DOHH2 (cell line): ENCODE data around the gene ACTRT3.

ENCODE experiments used
- H3F3A ChIP-seq: fragments of 200-600 bp; sonication (generic), shearing (Covaris generic); 2 replicates; pipeline ENCODE4 v1.6.0; 2016; ENCODE audit warnings: antibody characterized with exemption, mild to moderate bottlenecking; ENCODE audit not compliant: control insufficient read depth, insufficient read depth
- H3K27ac ChIP-seq: fragments of 200-600 bp; sonication (generic); 2 replicates; pipeline ENCODE4 v1.5.1; 2014; ENCODE audit warnings: low read depth, mild to moderate bottlenecking, low read length, moderate library complexity
- H3K27me3 ChIP-seq: fragments of 200-600 bp; sonication (generic); 2 replicates; pipeline ENCODE4 v1.6.1; 2014; ENCODE audit warnings: mild to moderate bottlenecking, low read length, mixed read lengths; ENCODE audit not compliant: control insufficient read depth
- H3K36me3 ChIP-seq: fragments of 200-600 bp; sonication (generic); 2 replicates; pipeline ENCODE4 v1.6.1; 2014; ENCODE audit warnings: mild to moderate bottlenecking, low read length, moderate library complexity, mixed read lengths; ENCODE audit not compliant: control insufficient read depth
- H3K4me1 ChIP-seq: fragments of 200-600 bp; sonication (generic); 2 replicates; pipeline ENCODE4 v1.6.1; 2014; ENCODE audit warnings: mild to moderate bottlenecking, low read length, mixed read lengths; ENCODE audit not compliant: control insufficient read depth
- H3K4me2 ChIP-seq: fragments of 200-600 bp; sonication (generic); 2 replicates; pipeline ENCODE4 v1.6.0; 2014; ENCODE audit warnings: mild to moderate bottlenecking, low read length, moderate library complexity
- H3K4me3 ChIP-seq: fragments of 200-600 bp; sonication (generic); 2 replicates; pipeline ENCODE4 v1.5.1; 2014; ENCODE audit warnings: mild to moderate bottlenecking, low read length, mixed read lengths
- H3K79me2 ChIP-seq: fragments of 200-600 bp; sonication (generic); 2 replicates; pipeline ENCODE4 v1.6.1; 2014; ENCODE audit warnings: mild to moderate bottlenecking, low read length, mixed read lengths; ENCODE audit not compliant: control insufficient read depth
- H3K9me2 ChIP-seq: fragments of 200-600 bp; sonication (generic); replicated peaks from 2 replicates; pipeline ENCODE4 v1.6.1; 2014; ENCODE audit warnings: mild to moderate bottlenecking, low read length, mixed read lengths; ENCODE audit not compliant: control insufficient read depth
- H3K9me3 ChIP-seq: fragments of 200-600 bp; sonication (generic); 2 replicates; pipeline ENCODE4 v1.6.1; 2014; ENCODE audit warnings: antibody characterized with exemption, low read length, mixed read lengths; ENCODE audit not compliant: control insufficient read depth, insufficient read depth
- H4K20me1 ChIP-seq: fragments of 200-600 bp; sonication (generic); 2 replicates; pipeline ENCODE4 v1.6.0; 2014; ENCODE audit warnings: low read depth, mild to moderate bottlenecking, antibody characterized with exemption, low read length, moderate library complexity; ENCODE audit not compliant: control insufficient read depth, insufficient read depth
- EZH2phosphoT487 ChIP-seq: fragments of 200-600 bp; sonication (generic); IDR thresholded peaks from 2 replicates; pipeline ENCODE4 v1.6.1; 2017; ENCODE audit warnings: borderline replicate concordance, mild to moderate bottlenecking, antibody characterized with exemption, low read length, moderate library complexity, mixed read lengths
- TF ChIP-seq, protein P1 (sequence below): fragments of 200-600 bp; sonication (generic); IDR thresholded peaks from one replicate; pipeline ENCODE4 v1.5.1; 2014; ENCODE audit warnings: antibody characterized with exemption, mild to moderate bottlenecking, low read depth, low read length; ENCODE audit not compliant: poor library complexity, severe bottlenecking

ACTRT3 gene

GRCh38 chr3:169792359-169792758, 23.0 kb upstream of the ACTRT3 start:
- H4K20me1 ChIP-seq: no peaks in the 10 kb centered on the region

GRCh38 chr3:169790687-169791429, 21.5 kb upstream of the ACTRT3 start:
- Histone ChIP-seq H3K9me3 (no peaks in the 10 kb centered on the region), H3K4me1 (0 out of 2 replicates have a peak, but pooled peaks cover 4% of the 10 kb centered on the region), H3K79me2 (no peaks in the 10 kb centered on the region), H3K9me2 (no peaks in the 10 kb centered on the region), H3K4me2 (no peak overlapping the region), H4K20me1 (no peaks in the 10 kb centered on the region), H3K27me3 (no peaks in the 10 kb centered on the region), H3K36me3 (peaks cover 73% of the 10 kb centered on the region), H3K27ac (no peak overlapping the region), H3F3A (peaks cover 12% of the 10 kb centered on the region), H3K4me3 (no peak overlapping the region)
- TF ChIP-seq EZH2phosphoT487: no peak
- TF ChIP-seq, protein P1, sequence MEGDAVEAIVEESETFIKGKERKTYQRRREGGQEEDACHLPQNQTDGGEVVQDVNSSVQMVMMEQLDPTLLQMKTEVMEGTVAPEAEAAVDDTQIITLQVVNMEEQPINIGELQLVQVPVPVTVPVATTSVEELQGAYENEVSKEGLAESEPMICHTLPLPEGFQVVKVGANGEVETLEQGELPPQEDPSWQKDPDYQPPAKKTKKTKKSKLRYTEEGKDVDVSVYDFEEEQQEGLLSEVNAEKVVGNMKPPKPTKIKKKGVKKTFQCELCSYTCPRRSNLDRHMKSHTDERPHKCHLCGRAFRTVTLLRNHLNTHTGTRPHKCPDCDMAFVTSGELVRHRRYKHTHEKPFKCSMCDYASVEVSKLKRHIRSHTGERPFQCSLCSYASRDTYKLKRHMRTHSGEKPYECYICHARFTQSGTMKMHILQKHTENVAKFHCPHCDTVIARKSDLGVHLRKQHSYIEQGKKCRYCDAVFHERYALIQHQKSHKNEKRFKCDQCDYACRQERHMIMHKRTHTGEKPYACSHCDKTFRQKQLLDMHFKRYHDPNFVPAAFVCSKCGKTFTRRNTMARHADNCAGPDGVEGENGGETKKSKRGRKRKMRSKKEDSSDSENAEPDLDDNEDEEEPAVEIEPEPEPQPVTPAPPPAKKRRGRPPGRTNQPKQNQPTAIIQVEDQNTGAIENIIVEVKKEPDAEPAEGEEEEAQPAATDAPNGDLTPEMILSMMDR: no peak

More at GRCh38 chr3:169792359-169792758, 23.0 kb upstream of the ACTRT3 start:
- H3K4me2 ChIP-seq: no peak overlapping the region
- no peaks in the 10 kb centered on the region for H3K9me2 ChIP-seq
- peaks cover 58% of the 10 kb centered on the region for H3K36me3 ChIP-seq
- no peaks in the 10 kb centered on the region for H3K9me3 ChIP-seq
- H3K79me2 ChIP-seq: no peaks in the 10 kb centered on the region
- 0 out of 2 replicates have a peak, but pooled peaks cover 4% of the 10 kb centered on the region for H3K4me1 ChIP-seq
- no peak overlapping the region for H3K4me3 ChIP-seq
- no peaks in the 10 kb centered on the region for H3K27me3 ChIP-seq
- H3F3A ChIP-seq: peaks cover 22% of the 10 kb centered on the region
- no peak overlapping the region for H3K27ac ChIP-seq
- no peak for TF ChIP-seq EZH2phosphoT487
- TF ChIP-seq, protein P1: no peak

GRCh38 chr3:169790219-169790618, 20.9 kb upstream of the ACTRT3 start:
- Histone ChIP-seq H3K27ac (no peak overlapping the region), H3K4me1 (0 out of 2 replicates have a peak, but pooled peaks cover 4% of the 10 kb centered on the region), H3K4me3 (no peak overlapping the region), H4K20me1 (no peaks in the 10 kb centered on the region), H3K4me2 (no peak overlapping the region), H3K9me3 (no peaks in the 10 kb centered on the region), H3K9me2 (no peaks in the 10 kb centered on the region), H3K79me2 (no peaks in the 10 kb centered on the region), H3F3A (peaks cover 11% of the 10 kb centered on the region), H3K27me3 (no peaks in the 10 kb centered on the region), H3K36me3 (peaks cover 74% of the 10 kb centered on the region)
- TF ChIP-seq EZH2phosphoT487: no peak
- TF ChIP-seq, protein P1: no peak
